Endodermal cell (in vitro differentiated cells): Measurements from ENCODE around the gene RBCK1. TPM values are rescaled to one million over a fixed set of nuclear protein-coding genes. Genes with fewer than 3 reads are reported as not detected.

ENCODE experiments used
- DNase-seq: peaks from one replicate; pipeline ENCODE4 v3.0.0-alpha.2; 2017
- H3K27ac ChIP-seq: 2 replicates; pipeline ENCODE4 v1.5.1; 2013; ENCODE audit warnings: mild to moderate bottlenecking, low read depth, low read length, moderate library complexity
- H3K27me3 ChIP-seq: 2 replicates; pipeline ENCODE4 v1.6.1; 2013; ENCODE audit warnings: mild to moderate bottlenecking, low read length, moderate library complexity; ENCODE audit not compliant: insufficient read depth, control insufficient read depth, poor library complexity, severe bottlenecking
- H3K36me3 ChIP-seq: 2 replicates; pipeline ENCODE4 v1.7.0; 2013; ENCODE audit warnings: mild to moderate bottlenecking, low read length, moderate library complexity; ENCODE audit not compliant: control insufficient read depth, insufficient read depth
- H3K4me1 ChIP-seq: one replicate; pipeline ENCODE4 v1.7.0; 2013; ENCODE audit warnings: low read length; ENCODE audit not compliant: control insufficient read depth, insufficient read depth
- H3K4me3 ChIP-seq: 2 replicates; pipeline ENCODE4 v1.5.1; 2013; ENCODE audit warnings: mild to moderate bottlenecking, low read length, moderate library complexity
- H3K9ac ChIP-seq: 2 replicates; pipeline ENCODE4 v1.6.1; 2013; ENCODE audit warnings: mild to moderate bottlenecking, low read length, moderate library complexity; ENCODE audit not compliant: poor library complexity, severe bottlenecking; ENCODE audit errors: extremely low read depth
- H3K9me3 ChIP-seq: 2 replicates; pipeline ENCODE4 v1.6.1; 2013; ENCODE audit warnings: mild to moderate bottlenecking, low read length, moderate library complexity; ENCODE audit not compliant: control insufficient read depth
- H3K27ac Mint-ChIP-seq: 2 replicates; pipeline ENCODE4 v1.8.0; 2020; ENCODE audit warnings: mixed read lengths
- H3K27me3 Mint-ChIP-seq: 2 replicates; pipeline ENCODE4 v1.8.0; 2021; ENCODE audit warnings: mild to moderate bottlenecking, mixed read lengths; ENCODE audit not compliant: insufficient read depth
- H3K36me3 Mint-ChIP-seq: 2 replicates; pipeline ENCODE4 v1.8.0; 2020; ENCODE audit warnings: low read depth, mixed read lengths
- H3K4me1 Mint-ChIP-seq: 2 replicates; pipeline ENCODE4 v1.8.0; 2020; ENCODE audit warnings: mixed read lengths
- H3K4me3 Mint-ChIP-seq: 2 replicates; pipeline ENCODE4 v1.8.0; 2020; ENCODE audit warnings: mild to moderate bottlenecking, moderate library complexity, mixed read lengths
- H3K9me3 Mint-ChIP-seq: 2 replicates; pipeline ENCODE4 v1.8.0; 2020; ENCODE audit warnings: mild to moderate bottlenecking, mixed read lengths
- CTCF ChIP-seq: fragments of 200-600 bp; sonication (generic); conservative IDR thresholded peaks from 2 replicates; pipeline ENCODE4 v1.5.0; 2021; ENCODE audit warnings: antibody characterized with exemption, mild to moderate bottlenecking
- whole genome bisulfite sequencing, 2 experiments: methylation state at CpG; one replicate each; pipeline versions ENCODE4 v1.1.5 to v1.1.7; 2013; ENCODE audit warnings: missing lambda C conversion rate in 2 of 2, mixed read lengths in 1 of 2; ENCODE audit not compliant: insufficient coverage in 1 of 2, insufficient read length in 1 of 2; 5-methylcytosine and 5-hydroxymethylcytosine counted together
- total RNA-seq, 2 donors: library from RNA; stranded (reverse); fragmentation: NEBNext Ultra II Directional in 1 of 2; extraction: Animal tissue kit (Norgen Biotek cat#: 25700) in 1 of 2; gene quantifications; 2 replicates in 1 of 2; 3 replicates in 1 of 2; pipeline ENCODE4 v1.2.1, GENCODE V29; 2021

Gene RBCK1
- total RNA-seq, 2 donors from 2014 or later = 61.7 to 63.7 TPM

GRCh38 chr20:480044-480443 lies 71.9 kb downstream of the RBCK1 start:
- WGBS, 2 experiments = 90% methylated on average over 3 of the region's 3 CpGs; no CpG with 5 or more reads in 1 of the 2 experiments
- Histone ChIP-seq H3K36me3 (peaks cover 92% of the 10 kb centered on the region), H3K27ac (no peak overlapping the region)

GRCh38 chr20:481167-481566 lies 73.1 kb downstream of the RBCK1 start:
- Mint-ChIP-seq H3K27me3 (no peaks in the 10 kb centered on the region), H3K4me3 (no peak overlapping the region), H3K36me3 (peaks cover 83% of the 10 kb centered on the region), H3K4me1 (peaks cover 24% of the 10 kb centered on the region), H3K27ac (no peak overlapping the region), H3K9me3 (no peaks in the 10 kb centered on the region)
- H3K4me1 ChIP-seq = peaks cover 13% of the 10 kb centered on the region
- peaks cover 5% of the 10 kb centered on the region for H3K9me3 ChIP-seq
- H3K27ac ChIP-seq = no peak overlapping the region
- WGBS, 2 experiments = 100% methylated on average over 1 of the region's 1 CpG; no CpG with 5 or more reads in 1 of the 2 experiments
- H3K9ac ChIP-seq = no peak overlapping the region
- H3K27me3 ChIP-seq = no peaks in the 10 kb centered on the region
- no peak for DNase-seq
- H3K36me3 ChIP-seq = peaks cover 94% of the 10 kb centered on the region
- TF ChIP-seq CTCF = no peak
- no peak overlapping the region for H3K4me3 ChIP-seq

More at GRCh38 chr20:480044-480443, 71.9 kb downstream of the RBCK1 start:
- Mint-ChIP-seq H3K9me3 (no peaks in the 10 kb centered on the region), H3K4me3 (no peak overlapping the region), H3K4me1 (peaks cover 24% of the 10 kb centered on the region), H3K36me3 (peaks cover 78% of the 10 kb centered on the region), H3K27ac (no peak overlapping the region), H3K27me3 (no peaks in the 10 kb centered on the region)
- no peaks in the 10 kb centered on the region for H3K27me3 ChIP-seq
- DNase-seq = no peak
- no peak overlapping the region for H3K4me3 ChIP-seq
- no peak for TF ChIP-seq CTCF
- H3K4me1 ChIP-seq = peaks cover 13% of the 10 kb centered on the region
- no peak overlapping the region for H3K9ac ChIP-seq
- H3K9me3 ChIP-seq = peaks cover 5% of the 10 kb centered on the region

Other genes starting within 250 kb of the RBCK1 start
- gene DEFB128, start 218.6 kb upstream of the RBCK1 start, total RNA-seq = not detected
- not detected for gene DEFB129, start 181.0 kb upstream of the RBCK1 start, total RNA-seq
- not detected for gene DEFB132, start 150.6 kb upstream of the RBCK1 start, total RNA-seq
- gene C20orf96, start 117.5 kb upstream of the RBCK1 start, total RNA-seq = 10 to 100 TPM; 21.8 to 29.4 TPM
- 10 to 100 TPM; 39.5 to 46.1 TPM for gene ZCCHC3, start 110.7 kb upstream of the RBCK1 start, total RNA-seq
- 10 to 100 TPM; 71.4 to 81.7 TPM for gene SOX12, start 82.7 kb upstream of the RBCK1 start, total RNA-seq
- 10 to 100 TPM; 24.7 to 38.4 TPM for gene NRSN2, start 61.2 kb upstream of the RBCK1 start, total RNA-seq
- 1 to 10 TPM; 4.0 TPM for gene TRIB3, start 27.5 kb upstream of the RBCK1 start, total RNA-seq
- 10 to 100 TPM; 24.9 to 28.0 TPM for gene TBC1D20, start 54.2 kb downstream of the RBCK1 start, total RNA-seq
- gene CSNK2A1, start 135.5 kb downstream of the RBCK1 start, total RNA-seq = 100 to 1,000 TPM; 202 to 239 TPM
- gene TCF15, start 202.0 kb downstream of the RBCK1 start, total RNA-seq = 1 to 10 TPM; 1.9 to 2.2 TPM
- 10 to 100 TPM in 1 of 2 donors, 1 to 10 TPM in 1; 9.7 to 19.3 TPM for gene SRXN1, start 244.9 kb downstream of the RBCK1 start, total RNA-seq